ENCODE data around the gene SURF6. TPM values are rescaled to one million over a fixed set of nuclear protein-coding genes. Genes with fewer than 3 reads are reported as not detected.

SURF6 gene
- total and polyA plus RNA-seq, 2 of the 8 experiments (the other 6 are each of a cell fraction or from before 2014, with no cell fraction given), result 6.1 to 23.7 TPM

GRCh38 chr9:133304477-133305377 is 31.3 kb downstream of the SURF6 start (continued):
- TF ChIP-seq SAP30 (IDR thresholded peaks at IDR 0.05; ENCODE audit: insufficient read depth, insufficient replicate concordance, low read length), result no peak
- no peak for TF ChIP-seq JUN (IDR thresholded peaks at IDR 0.05; ENCODE audit: low read depth, low read length)
- no peak for TF ChIP-seq CHD1 (IDR thresholded peaks at IDR 0.05; ENCODE audit: low read depth, low read length)
- no peak for TF ChIP-seq HDAC2 (IDR thresholded peaks at IDR 0.05; ENCODE audit: borderline replicate concordance in 1 of 2, low read depth in 2 of 2, low read length in 2 of 2)
